H4 (cell line): Measurements from ENCODE around the gene PAMR1. TPM values are rescaled to one million over a fixed set of nuclear protein-coding genes. Genes with fewer than 3 reads are reported as not detected.

Experiments
- DNase-seq: peaks from one replicate; pipeline ENCODE4 v3.0.0-alpha.2; 2015; ENCODE audit warnings: low spot score
- total RNA-seq: library from RNA; depleted of rRNA; stranded (reverse); fragments of >200 nt; shearing (Covaris generic); gene quantifications from 2 replicates; pipeline ENCODE4 v1.2.3, GENCODE V29; 2014

PAMR1 gene
- total RNA-seq, 1 experiment from 2014 or later = 0.35 TPM

GRCh38 chr11:35458846-35459245, 66.6 kb downstream of the PAMR1 start:
- no peak for DNase-seq

- no peak for DNase-seq
Observed at GRCh38 chr11:35454362-35454761, 71.1 kb downstream of the PAMR1 start.

DNA sequence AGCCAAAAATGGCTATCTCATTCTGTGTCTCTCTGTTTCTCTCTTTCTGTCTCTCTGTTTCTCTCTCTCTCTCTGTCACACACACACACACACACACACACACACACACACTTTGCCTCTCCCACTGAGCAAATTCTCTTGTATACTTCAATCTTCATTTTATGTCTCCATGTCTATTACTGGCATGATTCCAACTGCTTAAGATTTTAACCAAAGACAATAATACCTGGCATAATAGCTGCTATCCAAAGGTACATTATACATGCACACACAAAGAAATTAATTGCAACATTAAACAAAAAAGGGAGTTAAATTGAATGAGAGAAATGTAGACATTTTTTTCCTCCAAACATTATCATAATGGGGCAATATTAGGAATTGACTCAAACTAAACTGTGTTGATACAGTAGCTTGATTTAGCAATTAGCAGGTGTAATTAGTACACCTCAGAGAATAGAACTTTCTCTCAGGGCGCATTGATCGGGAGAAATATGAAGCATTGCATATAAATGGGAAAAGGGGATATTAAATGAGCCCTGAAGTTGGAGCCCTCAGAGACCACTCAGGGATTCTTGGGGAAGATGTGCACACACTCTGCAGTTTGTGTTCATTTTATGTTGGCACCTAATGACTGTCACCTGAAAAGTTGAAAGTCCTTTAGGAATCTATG, 88.7 kb downstream of the PAMR1 start:
- DNase-seq = no peak

DNA sequence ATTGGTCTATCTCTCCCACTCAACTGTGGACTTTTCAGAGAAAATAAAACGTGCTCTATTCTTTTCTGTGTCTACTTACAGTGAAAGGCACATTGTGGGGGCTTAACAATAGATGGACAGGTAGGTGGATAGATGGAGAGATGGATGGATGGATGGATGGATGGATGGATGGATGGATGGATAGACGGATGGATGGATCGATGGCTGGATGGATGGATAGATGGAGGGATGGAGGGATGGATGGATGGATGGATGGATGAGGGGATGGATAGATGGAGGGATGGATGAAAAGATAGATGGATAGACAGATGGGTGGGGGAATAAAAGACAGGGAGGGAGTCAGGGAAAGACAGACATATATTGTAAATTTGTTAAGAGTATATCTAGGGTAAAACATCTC, 91.8 kb downstream of the PAMR1 start:
- no peak for DNase-seq

- DNase-seq = no peak
Observed at GRCh38 chr11:35432464-35432863, 93.0 kb downstream of the PAMR1 start.

DNA sequence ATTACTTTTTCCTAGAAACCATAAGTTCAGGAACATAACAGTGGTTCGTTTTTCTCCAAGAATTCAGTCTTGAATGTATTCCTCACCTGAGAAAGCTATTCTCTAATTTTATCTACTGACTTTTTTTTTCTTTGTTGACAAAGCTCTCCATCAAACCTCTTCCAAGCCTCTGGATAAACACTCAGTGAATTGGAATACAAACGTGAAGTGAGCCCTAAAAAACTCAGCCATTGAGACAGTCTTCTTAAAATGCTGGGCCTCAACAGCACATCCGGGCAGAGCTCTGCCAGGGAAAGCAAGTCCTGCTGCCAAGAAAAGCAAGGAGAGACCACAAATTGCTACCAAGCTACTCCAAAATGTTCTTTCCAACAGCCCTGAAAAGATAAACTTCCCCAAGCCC, 98.3 kb downstream of the PAMR1 start:
- DNase-seq = peak; percentile 29

- no peak for DNase-seq
Observed at GRCh38 chr11:35426351-35426750, 99.1 kb downstream of the PAMR1 start.

GRCh38 chr11:35425603-35426212, 99.7 kb downstream of the PAMR1 start:
- DNase-seq = no peak

DNA sequence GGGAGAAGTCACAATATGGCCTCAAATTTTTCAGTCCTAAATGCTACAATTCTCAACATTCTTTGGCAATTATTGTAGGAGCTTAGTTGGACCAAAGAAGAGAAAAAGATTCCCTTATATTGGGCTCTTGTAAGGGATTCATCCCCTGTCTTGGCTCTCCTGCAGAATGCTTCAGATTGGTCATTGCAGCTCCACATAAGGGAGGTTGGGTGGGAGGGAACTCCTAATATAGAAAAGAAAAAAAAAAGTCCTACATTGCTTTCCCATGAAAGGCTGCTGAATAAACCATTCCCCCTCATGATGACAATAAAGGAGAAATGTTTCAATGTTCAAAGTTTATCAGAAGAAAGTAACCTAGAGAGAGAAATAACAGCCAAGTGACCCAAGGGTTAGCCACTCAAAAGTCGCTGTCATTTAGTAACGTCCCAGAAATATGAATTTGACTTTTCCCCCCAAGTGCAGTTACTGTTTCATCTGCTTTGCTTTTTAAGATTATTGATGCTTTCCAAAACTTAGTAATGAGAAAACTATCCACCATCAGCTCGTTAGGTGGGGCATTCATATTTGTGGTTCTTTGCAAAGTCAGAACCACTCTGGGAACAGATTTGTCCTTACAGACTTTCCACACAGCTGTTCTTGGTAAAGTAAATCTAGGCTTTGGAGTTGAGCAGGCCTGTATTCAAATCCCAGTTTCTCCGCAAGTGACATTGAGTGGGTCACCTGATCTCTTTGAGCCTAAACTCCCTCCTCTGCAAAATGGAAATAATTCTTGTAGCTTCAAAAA, 101.1 kb downstream of the PAMR1 start:
- DNase-seq = no peak

DNA sequence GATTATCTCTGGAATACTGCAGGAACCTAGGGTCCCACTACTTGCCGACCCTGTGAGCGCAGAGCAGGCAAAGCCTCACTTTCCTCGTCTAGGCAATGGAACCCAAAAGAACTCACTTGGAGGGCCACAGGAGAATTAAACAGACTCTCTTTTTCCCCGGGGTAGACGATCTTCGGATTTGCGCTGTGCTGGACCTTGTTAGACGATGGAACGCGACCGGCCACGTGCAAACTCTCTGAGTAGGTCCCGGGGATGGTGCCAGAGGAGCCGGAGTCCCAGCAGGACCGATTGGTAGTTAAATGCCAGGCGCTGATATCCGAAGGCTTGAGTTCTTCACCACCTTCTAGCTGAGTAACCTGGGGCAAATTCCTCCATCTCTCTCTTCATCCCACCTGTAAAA, 105.0 kb downstream of the PAMR1 start:
- DNase-seq = no peak

- DNase-seq = no peak
Observed at GRCh38 chr11:35419830-35420333, 105.5 kb downstream of the PAMR1 start.

- DNase-seq = no peak
Observed at GRCh38 chr11:35419184-35419829, 106.1 kb downstream of the PAMR1 start, which contains the start of gene SLC1A2. Gene SLC1A2 (minus strand): TSS chr11:35419558. CDS start chr11:35418966, 592 bp downstream.

- DNase-seq = no peak
Observed at GRCh38 chr11:35418282-35419183, 106.9 kb downstream of the PAMR1 start.

GRCh38 chr11:35415487-35415886, 109.9 kb downstream of the PAMR1 start:
- no peak for DNase-seq

- no peak for DNase-seq
Observed at GRCh38 chr11:35414776-35415175, 110.6 kb downstream of the PAMR1 start.

DNA sequence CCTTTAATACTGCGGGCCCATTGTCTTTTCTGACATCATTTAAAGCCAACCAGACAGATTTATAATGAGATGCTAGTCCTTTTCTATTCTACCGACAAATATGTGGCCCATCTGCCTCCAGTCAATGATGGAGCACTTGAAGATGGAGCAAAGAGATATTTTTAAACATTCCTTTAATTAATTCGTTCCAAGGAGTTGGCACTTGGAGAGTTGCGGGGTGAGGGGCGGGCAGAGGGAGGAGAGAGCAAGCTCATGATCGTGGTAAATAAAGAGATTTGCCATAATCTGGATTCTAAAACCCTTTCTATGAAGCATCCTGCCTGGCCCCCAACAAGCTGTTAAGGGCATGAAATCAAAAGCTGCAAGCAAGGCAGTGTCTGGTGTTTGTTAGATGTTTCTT, 111.1 kb downstream of the PAMR1 start:
- DNase-seq = no peak

GRCh38 chr11:35413598-35413997, 111.8 kb downstream of the PAMR1 start:
- no peak for DNase-seq

GRCh38 chr11:35412285-35412684, 113.1 kb downstream of the PAMR1 start:
- peak; percentile 34 for DNase-seq

- DNase-seq = no peak
Observed at GRCh38 chr11:35407041-35407440, 118.4 kb downstream of the PAMR1 start.

DNA sequence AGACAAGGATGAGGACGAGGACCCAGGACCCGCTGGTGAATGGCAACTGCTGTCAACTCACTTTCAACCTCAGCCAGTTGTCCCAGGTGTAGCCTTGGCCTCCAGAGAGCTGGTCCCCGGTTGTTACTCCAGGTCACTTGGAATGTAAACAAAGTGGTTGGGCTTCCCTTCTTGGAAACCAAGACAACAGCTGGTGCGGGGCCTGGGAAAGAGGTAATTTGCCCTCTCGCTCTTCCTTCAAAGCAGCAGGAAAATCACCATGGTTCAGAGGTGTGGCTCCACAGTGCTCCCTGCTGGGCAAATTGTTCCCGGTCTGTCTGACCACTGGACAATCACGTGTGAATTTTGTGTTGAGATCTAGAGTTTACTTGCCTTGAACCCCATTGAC, 121.0 kb downstream of the PAMR1 start:
- peak; percentile 83 for DNase-seq

DNA sequence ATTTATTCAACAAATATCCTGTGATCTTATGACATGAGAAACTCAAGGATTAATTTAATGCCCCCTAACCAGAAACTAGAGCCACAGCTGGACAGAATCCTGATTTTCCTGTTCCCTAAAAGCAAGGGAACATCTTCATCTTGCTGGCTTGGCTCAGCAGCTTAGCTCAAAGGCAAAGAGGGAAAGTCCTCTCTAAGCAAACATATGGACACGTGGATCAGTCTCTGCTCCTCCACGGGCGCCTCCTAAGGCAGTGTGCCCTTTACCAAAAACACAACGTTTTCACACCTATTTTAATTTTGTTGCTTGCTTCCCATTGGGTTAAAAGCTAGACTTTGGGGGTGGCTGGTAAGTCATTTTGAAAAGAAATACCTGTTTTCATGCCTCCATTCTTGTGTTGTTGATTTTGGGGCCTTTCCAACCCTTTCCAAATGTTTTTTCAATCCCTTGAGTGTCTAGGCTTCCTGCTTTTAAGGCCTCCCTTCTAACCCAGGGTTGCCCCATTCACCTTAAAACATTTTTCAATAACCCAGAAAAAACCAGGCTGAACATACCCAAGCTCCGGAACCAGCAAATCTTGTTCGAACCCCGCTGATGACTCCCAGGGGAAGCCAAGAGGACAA, 121.5 kb downstream of the PAMR1 start:
- no peak for DNase-seq
